HG03066 (cell line): ENCODE measurements around the gene ZNF169.
A peak's percentile ranks its signal among the peaks of the same experiment; 100 is the strongest.
"Not testable (repeated sequence)": the region's sequence is repeated elsewhere in the genome, so short reads cannot be mapped to it uniquely, and the experiment has no call there.

ENCODE experiments used
- ATAC-seq: cut with Tn5 transposase; IDR thresholded peaks from one replicate; pipeline ENCODE4 v1.9.1; 2021; ENCODE audit warnings: low read depth; ENCODE audit not compliant: unreplicated experiment

The ZNF169 gene

GRCh38 chr9:94259077-94259862, at the start of gene ZNF169:
Gene ZNF169, plus strand, starts transcription at chr9:94259298. Its CDS starts 19,515 bp downstream, at chr9:94278813.
- peak; percentile 100 for ATAC-seq

GRCh38 chr9:94210616-94211603, 48.2 kb upstream of the ZNF169 start:
- ATAC-seq = no peak

- no peak for ATAC-seq
Measured at GRCh38 chr9:94212091-94212490, 47.0 kb upstream of the ZNF169 start.

GRCh38 chr9:94212531-94212930, 46.6 kb upstream of the ZNF169 start:
- ATAC-seq = no peak

- ATAC-seq = peak; percentile 83
Measured at GRCh38 chr9:94213511-94214124, 45.5 kb upstream of the ZNF169 start.

- ATAC-seq = no peak
Measured at GRCh38 chr9:94222870-94223269, 36.2 kb upstream of the ZNF169 start.

GRCh38 chr9:94225413-94225812, 33.7 kb upstream of the ZNF169 start:
- ATAC-seq = not testable (repeated sequence)

GRCh38 chr9:94228616-94229015, 30.5 kb upstream of the ZNF169 start:
- no peak for ATAC-seq

- ATAC-seq = no peak
Measured at GRCh38 chr9:94232428-94232827, 26.7 kb upstream of the ZNF169 start.

GRCh38 chr9:94241098-94241497, 18.0 kb upstream of the ZNF169 start:
- ATAC-seq = not testable (repeated sequence)

GRCh38 chr9:94245651-94246050, 13.4 kb upstream of the ZNF169 start:
- ATAC-seq = no peak

GRCh38 chr9:94250456-94250855, 8.6 kb upstream of the ZNF169 start:
- ATAC-seq = no peak

- ATAC-seq = no peak
Measured at GRCh38 chr9:94256007-94256406, 3.1 kb upstream of the ZNF169 start.

GRCh38 chr9:94265626-94266402, 6.7 kb downstream of the ZNF169 start:
- not testable (repeated sequence) for ATAC-seq

- no peak for ATAC-seq
Measured at GRCh38 chr9:94269264-94269663, 10.2 kb downstream of the ZNF169 start.

- ATAC-seq = no peak
Measured at GRCh38 chr9:94270009-94270408, 10.9 kb downstream of the ZNF169 start.

GRCh38 chr9:94277029-94277428, 17.9 kb downstream of the ZNF169 start:
- ATAC-seq = not testable (repeated sequence)

GRCh38 chr9:94277885-94278536, 18.9 kb downstream of the ZNF169 start:
- no peak for ATAC-seq

- ATAC-seq = no peak
Measured at GRCh38 chr9:94280409-94280989, 21.4 kb downstream of the ZNF169 start.
